ENCODE measurements around the gene PAN3. TPM values are rescaled to one million over a fixed set of nuclear protein-coding genes. Genes with fewer than 3 reads are reported as not detected.

The PAN3 gene
- total RNA-seq, 1 donor from 2014 or later: 34.5 TPM

GRCh38 chr13:28336193-28336657 is 197.9 kb downstream of the PAN3 start:
- Histone ChIP-seq H3K4me3 (no peak overlapping the region), H3K4me1 (no peaks in the 10 kb centered on the region), H3K9me3 (no peaks in the 10 kb centered on the region), H3K36me3 (no peaks in the 10 kb centered on the region), H3K27me3 (no peaks in the 10 kb centered on the region), H3K27ac (no peak overlapping the region)
- no peak for DNase-seq (ENCODE audit: low spot score in 2 of 2)
- intact Hi-C loops (cut with DNase I): no loop called here
- TF ChIP-seq, protein P1, sequence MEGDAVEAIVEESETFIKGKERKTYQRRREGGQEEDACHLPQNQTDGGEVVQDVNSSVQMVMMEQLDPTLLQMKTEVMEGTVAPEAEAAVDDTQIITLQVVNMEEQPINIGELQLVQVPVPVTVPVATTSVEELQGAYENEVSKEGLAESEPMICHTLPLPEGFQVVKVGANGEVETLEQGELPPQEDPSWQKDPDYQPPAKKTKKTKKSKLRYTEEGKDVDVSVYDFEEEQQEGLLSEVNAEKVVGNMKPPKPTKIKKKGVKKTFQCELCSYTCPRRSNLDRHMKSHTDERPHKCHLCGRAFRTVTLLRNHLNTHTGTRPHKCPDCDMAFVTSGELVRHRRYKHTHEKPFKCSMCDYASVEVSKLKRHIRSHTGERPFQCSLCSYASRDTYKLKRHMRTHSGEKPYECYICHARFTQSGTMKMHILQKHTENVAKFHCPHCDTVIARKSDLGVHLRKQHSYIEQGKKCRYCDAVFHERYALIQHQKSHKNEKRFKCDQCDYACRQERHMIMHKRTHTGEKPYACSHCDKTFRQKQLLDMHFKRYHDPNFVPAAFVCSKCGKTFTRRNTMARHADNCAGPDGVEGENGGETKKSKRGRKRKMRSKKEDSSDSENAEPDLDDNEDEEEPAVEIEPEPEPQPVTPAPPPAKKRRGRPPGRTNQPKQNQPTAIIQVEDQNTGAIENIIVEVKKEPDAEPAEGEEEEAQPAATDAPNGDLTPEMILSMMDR (IDR thresholded peaks at IDR 0.05): no peak

- peak overlapping the region in 1 of 2 donors; percentile 49 for H3K27ac ChIP-seq
- no peaks in the 10 kb centered on the region for H3K36me3 ChIP-seq
- no peaks in the 10 kb centered on the region for H3K27me3 ChIP-seq
- H3K9me3 ChIP-seq: no peaks in the 10 kb centered on the region
- TF ChIP-seq, protein P1 (IDR thresholded peaks at IDR 0.05): no peak
- no peak overlapping the region for H3K4me3 ChIP-seq
- no peaks in the 10 kb centered on the region for H3K4me1 ChIP-seq
- no peak for DNase-seq (ENCODE audit: low spot score in 2 of 2)
- intact Hi-C loops (cut with DNase I): no loop called here
These were observed 199.0 kb downstream of the PAN3 start for GRCh38 chr13:28337166-28338005.

- no peak for DNase-seq (ENCODE audit: low spot score in 2 of 2)
- Histone ChIP-seq H3K4me1 (no peaks in the 10 kb centered on the region), H3K36me3 (no peaks in the 10 kb centered on the region), H3K27me3 (no peaks in the 10 kb centered on the region), H3K4me3 (no peak overlapping the region), H3K9me3 (no peaks in the 10 kb centered on the region), H3K27ac (peak overlapping the region in 1 of 2 donors; percentile 49)
- TF ChIP-seq, protein P1 (IDR thresholded peaks at IDR 0.05): no peak
- intact Hi-C loops (cut with DNase I): no loop called here
These were observed 199.7 kb downstream of the PAN3 start for GRCh38 chr13:28338006-28338574.

DNA sequence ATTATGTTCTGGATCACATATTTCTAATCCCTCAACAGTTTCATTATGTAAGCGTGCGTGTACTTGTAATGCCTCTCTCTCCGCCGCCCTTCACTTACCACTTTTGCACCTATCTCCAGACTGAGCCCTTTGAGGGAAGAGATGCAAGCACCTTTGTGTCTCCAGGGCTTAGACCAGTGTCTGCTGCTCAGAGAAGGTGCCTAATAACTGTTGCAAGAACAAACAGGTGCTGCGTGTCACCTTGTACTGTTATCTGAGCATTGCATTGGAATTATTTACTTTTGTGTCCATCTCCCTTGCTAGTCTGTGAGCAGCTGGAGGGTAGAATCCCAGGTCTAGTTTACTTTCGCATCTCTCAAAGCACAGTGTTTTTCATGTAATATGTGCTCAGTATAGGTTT is 200.4 kb downstream of the PAN3 start:
- H3K9me3 ChIP-seq: no peaks in the 10 kb centered on the region
- no peaks in the 10 kb centered on the region for H3K27me3 ChIP-seq
- no peaks in the 10 kb centered on the region for H3K4me1 ChIP-seq
- no peak for DNase-seq (ENCODE audit: low spot score in 2 of 2)
- H3K36me3 ChIP-seq: no peaks in the 10 kb centered on the region
- TF ChIP-seq, protein P1 (IDR thresholded peaks at IDR 0.05): no peak
- peak overlapping the region in 1 of 2 donors; percentile 49 for H3K27ac ChIP-seq
- H3K4me3 ChIP-seq: no peak overlapping the region
- intact Hi-C loops (cut with DNase I): no loop called here

- Histone ChIP-seq H3K9me3 (no peaks in the 10 kb centered on the region), H3K4me3 (no peak overlapping the region), H3K4me1 (no peaks in the 10 kb centered on the region), H3K36me3 (no peaks in the 10 kb centered on the region), H3K27ac (no peak overlapping the region), H3K27me3 (no peaks in the 10 kb centered on the region)
- DNase-seq (ENCODE audit: low spot score in 2 of 2): no peak
- TF ChIP-seq, protein P1 (IDR thresholded peaks at IDR 0.05): no peak
- intact Hi-C loops (cut with DNase I): no loop called here
These were observed 201.1 kb downstream of the PAN3 start for GRCh38 chr13:28339419-28339818.
